MM.1S (cell line): ENCODE data around the gene LHFPL5.

Source experiments
- EZH2 ChIP-seq: fragments of 300-600 bp; sonication (generic); optimal IDR thresholded peaks from 2 replicates; pipeline ENCODE3; 2017; ENCODE audit warnings: low read depth, mild to moderate bottlenecking, antibody characterized with exemption, low read length, mixed read lengths
- TF ChIP-seq, protein P1 (sequence below): fragments of 300-600 bp; sonication (generic); IDR thresholded peaks from 2 replicates; pipeline ENCODE4 v1.5.1; 2016; ENCODE audit warnings: antibody characterized with exemption, low read length, mixed read lengths

DNA sequence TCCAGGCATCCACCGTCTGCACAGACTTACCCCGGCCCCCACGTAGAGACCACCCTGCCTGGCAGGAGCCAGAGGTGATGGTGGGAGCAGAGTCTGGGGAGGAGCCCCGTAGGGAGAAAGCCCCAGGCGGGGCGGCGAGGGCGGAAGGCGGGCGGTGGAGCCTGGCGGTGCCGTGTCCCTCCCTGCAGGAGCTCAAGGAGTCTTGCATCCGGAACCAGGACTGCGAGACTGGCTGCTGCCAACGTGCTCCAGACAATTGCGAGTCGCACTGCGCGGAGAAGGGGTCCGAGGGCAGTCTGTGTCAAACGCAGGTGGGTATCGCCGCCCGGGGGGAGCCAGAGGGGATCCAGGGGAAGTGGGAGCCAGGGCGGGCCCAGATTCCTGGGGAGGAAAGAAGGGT, 18.3 kb upstream of the LHFPL5 start:
- TF ChIP-seq EZH2 = no peak
- TF ChIP-seq, protein P1, sequence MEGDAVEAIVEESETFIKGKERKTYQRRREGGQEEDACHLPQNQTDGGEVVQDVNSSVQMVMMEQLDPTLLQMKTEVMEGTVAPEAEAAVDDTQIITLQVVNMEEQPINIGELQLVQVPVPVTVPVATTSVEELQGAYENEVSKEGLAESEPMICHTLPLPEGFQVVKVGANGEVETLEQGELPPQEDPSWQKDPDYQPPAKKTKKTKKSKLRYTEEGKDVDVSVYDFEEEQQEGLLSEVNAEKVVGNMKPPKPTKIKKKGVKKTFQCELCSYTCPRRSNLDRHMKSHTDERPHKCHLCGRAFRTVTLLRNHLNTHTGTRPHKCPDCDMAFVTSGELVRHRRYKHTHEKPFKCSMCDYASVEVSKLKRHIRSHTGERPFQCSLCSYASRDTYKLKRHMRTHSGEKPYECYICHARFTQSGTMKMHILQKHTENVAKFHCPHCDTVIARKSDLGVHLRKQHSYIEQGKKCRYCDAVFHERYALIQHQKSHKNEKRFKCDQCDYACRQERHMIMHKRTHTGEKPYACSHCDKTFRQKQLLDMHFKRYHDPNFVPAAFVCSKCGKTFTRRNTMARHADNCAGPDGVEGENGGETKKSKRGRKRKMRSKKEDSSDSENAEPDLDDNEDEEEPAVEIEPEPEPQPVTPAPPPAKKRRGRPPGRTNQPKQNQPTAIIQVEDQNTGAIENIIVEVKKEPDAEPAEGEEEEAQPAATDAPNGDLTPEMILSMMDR = no peak
